CD4-positive, alpha-beta T cell treated with Interleukin-15 for 1 hour (primary cell): ENCODE measurements around the gene RP9.
"Not testable (repeated sequence)": the region's sequence is repeated elsewhere in the genome, so short reads cannot be mapped to it uniquely, and the experiment has no call there.

Experiments
- DNase-seq: peaks from one replicate; pipeline ENCODE4 v3.0.0-alpha.2; 2020

The RP9 gene

DNA sequence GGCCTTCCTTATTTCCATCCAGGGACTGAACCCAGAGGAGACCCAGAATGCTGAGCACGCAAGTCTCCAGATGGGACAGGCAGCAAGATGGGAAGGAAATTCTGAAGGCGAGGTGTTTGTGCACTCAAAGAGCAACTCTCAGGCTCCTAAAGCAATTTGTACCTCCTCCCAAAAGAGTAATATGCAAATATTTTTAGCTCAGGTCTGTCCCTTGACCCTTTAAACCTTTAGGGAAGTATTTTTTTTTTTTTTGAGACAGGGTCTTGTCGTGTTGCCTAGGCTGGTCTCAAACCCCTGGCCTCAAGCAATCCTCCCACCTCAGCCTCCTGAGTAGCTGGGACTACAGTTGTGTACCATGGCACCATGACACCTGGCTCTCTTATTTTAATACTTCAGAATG lies 8.4 kb downstream of the RP9 start:
- no peak for DNase-seq

- DNase-seq = no peak
These were observed 9.9 kb downstream of the RP9 start for GRCh38 chr7:33099154-33099940.

- DNase-seq = not testable (repeated sequence)
These were observed 14.4 kb downstream of the RP9 start for GRCh38 chr7:33094745-33095275.

DNA sequence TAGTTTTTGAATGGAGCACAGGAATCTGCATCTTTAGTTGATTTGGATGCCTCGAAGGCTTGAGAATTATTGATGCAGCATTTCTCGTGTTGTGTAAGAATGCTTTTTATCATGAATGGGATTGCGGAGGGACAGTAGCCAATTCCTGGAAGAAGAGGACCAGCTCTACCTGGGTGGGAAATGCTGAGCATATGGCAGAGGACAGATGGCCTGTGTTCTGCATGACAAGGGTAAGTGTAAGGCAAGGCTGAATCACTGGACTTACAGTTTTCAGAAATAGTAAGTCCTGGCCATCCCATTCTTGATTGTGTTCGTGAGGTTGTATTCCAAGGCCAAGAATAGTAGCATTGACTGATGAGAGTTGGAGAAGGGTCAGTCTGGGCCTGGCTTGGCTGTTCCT lies 15.9 kb downstream of the RP9 start:
- DNase-seq = no peak

- no peak for DNase-seq
These were observed 17.5 kb downstream of the RP9 start for GRCh38 chr7:33091641-33092191.

DNA sequence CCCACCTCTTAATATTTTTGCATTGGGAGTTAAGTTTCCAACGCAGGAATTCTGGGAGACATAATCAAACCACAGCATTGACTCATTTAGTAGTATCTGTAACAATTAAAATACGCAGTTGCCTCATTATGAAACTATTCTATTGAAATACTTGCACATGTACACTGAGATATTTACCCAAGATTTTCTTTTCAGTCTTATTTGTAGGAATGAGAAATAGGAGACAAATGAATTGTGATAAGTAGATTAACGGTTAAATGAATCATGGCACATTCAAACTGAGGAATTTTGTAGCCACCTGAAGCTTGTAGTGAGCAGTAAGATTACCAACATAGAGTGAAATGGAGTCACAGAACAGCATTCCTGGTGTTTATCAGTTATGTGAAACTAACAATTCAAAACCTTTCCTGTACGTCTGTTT lies 18.1 kb downstream of the RP9 start:
- no peak for DNase-seq

DNA sequence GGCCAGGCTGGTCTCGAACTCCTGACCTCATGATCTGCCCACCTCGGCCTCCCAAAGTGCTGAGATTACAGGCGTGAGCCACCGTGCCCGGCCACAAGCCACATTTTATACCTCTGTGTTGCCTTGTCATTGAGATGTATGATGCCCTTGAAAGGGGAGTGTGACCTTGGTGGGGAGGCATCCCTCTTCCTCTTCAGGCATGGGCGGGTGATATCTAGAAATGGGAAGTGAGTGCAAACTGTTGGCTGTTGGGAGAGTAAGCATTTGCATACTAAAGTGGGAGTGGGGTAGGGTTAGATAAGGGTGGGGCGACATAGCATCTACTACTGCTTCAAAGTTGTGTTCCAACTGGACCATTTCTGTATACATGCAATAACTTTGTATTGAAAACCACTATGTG lies 20.1 kb downstream of the RP9 start:
- DNase-seq = no peak

- DNase-seq = no peak
These were observed 21.3 kb downstream of the RP9 start for GRCh38 chr7:33087858-33088257.

DNA sequence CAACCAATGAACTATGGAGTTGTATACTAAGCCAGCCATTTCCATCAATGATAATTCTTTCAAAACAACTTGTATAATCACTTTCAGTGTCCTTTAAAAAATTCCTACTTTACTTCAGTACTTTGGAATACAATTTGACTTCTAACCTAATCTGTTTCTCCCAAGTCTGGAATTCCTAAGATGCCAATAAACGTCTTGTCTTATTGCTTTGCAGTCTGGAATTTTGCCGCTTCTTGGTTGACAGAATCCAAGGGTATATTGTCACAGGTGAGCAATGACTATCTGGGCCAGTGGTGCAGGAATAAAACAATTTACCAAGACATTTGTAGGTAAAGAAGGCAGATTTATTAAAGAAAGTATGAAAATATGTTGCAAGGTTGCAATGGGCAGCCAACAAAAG lies 21.8 kb downstream of the RP9 start:
- DNase-seq = no peak

DNA sequence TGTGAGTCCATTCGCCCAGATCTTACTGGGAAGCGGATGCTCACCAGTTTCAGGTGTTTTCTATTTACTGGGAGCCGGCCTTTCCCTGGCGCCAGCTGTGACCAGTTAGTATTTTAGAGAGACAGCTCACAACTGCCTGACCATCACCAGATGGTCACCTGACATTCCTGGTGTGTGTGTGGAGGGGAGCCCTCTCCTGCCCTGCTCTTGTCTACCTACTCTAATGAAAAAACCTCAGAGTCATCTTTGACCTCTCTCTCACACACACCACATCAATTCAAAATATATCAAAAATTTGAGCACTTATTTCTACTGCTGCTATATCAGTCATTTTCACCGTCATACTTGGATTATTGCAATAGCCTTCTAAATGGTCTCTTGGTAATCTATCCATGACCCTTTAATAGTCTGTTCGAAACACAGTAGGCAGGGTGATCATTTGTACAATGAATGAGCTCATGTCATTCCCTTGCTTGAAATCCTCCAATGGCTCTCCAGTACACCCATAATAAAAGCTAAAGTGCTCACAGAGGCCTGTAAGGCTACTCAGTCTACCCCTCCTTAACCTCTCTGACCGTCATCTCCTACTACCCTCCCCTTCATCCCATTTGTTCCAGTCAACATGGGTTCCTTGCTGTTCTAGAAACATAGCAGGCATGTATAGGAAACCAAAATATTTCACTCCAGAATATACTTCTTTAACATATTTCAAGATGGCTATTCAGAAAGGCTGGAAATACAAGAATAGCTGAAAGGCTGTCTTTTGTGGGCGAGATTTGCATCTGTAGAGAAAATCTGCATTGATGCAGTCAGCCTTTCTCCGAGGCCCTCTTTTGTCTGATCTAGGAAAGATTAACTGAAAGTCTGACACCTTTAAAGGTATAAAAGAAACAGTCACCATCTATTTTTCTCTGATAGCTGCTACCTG lies 29.2 kb downstream of the RP9 start:
- no peak for DNase-seq

- DNase-seq = no peak
These were observed 30.1 kb downstream of the RP9 start for GRCh38 chr7:33079096-33079495.

DNA sequence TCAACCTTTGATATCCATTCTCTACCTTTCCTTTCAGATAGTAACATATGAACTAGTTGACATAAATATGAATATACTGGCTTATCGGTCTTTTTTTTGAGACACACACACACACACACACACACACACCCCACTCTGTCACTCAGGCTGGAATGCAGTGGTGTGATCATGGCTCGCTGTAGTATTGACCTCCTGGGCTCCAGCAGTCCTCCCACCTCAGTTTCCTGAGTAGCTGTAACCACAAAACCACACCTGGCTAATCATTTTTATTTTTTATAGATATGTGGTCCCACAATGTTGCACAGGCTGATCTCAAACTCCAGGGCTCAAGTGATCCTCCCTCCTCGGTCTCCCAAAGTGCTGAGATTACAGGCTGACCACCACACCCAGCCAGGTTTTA lies 32.5 kb downstream of the RP9 start:
- DNase-seq = no peak

DNA sequence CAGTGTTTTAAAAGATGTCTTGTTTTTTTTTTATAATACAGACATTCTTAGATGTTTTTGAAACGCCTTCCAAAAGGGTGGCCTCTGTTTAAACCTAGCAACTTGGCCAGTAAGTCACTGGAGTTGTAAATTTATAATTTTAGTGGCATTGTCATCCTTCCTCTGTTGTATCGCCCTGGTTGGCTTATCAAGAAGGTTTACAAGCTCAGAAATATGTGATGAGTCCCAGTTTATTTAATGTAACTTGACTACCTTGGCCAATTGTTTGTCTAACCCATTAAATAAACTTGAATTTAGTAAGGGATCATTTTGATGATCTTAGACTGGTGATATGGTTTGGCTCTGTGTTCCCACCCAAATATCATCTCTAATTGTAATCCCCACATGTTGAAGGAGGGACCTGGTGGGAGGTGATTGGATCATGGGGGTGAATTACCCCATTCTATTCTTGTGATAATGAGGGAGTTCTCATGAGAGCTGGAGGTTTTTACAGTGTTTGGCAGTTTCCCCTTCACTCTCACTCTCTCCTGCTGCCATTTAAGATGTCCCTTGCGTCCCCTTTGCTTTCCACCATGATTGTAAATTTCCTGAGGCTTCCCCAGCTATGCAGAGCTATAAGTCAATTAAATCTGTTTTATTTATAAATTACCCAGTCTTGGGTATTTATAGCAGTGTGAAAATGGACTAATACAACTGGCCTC lies 33.2 kb downstream of the RP9 start:
- DNase-seq = no peak

DNA sequence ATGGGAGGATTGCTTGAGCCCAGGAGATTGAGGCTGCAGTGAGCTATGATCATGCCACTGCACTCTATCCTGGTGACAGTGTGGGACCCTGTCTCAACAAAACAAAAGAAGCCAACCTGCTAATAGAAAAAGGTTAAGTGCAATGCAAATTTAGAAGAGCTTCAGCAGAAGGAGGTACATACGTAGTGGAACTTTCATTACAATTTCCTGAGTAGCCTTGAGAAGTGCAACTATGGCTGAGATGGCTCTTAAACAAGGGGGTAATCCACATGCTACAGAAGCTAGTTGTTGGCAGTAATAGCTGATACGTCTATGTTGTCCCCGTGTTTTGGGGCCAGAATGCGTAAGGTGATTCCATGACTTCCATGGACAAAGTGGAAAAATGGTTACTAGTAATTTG lies 36.0 kb downstream of the RP9 start:
- no peak for DNase-seq

DNA sequence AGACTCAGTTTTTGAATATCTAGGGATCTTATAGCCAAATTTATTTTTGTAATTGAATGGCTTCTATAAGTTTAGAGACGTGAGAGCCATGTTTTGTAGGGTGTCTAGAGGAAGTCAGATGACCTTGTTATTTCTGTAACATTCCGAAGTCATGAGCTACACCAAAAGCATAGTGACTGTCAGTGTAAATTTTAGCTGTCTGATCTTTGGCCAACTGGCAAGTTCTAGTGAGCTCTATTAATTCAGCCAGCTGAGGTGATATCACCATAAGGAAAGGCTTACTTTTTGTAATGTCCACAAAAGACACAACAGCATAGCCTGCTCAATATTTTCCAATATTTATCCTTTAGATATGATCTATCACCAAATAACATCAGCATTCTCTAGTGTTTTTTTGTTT lies 36.7 kb downstream of the RP9 start:
- no peak for DNase-seq

DNA sequence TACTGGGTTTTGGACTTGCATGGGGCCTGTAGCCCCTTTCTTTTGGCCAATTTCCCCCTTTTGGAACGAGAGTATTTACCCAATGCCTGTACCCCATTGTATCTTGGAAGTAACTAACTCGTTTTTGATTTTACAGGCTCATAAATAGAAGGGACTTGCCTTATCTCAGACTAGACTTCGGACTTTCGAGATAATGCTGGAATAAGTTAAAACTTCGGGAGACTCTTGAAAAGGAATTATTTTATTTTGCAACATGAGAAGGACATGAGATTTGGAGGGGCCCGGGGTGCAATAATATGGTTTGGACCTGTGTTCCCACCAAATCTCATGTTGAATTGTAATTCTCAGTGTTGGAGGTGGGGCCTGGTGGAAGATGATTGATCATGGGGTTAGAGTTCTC lies 38.4 kb downstream of the RP9 start:
- no peak for DNase-seq

DNA sequence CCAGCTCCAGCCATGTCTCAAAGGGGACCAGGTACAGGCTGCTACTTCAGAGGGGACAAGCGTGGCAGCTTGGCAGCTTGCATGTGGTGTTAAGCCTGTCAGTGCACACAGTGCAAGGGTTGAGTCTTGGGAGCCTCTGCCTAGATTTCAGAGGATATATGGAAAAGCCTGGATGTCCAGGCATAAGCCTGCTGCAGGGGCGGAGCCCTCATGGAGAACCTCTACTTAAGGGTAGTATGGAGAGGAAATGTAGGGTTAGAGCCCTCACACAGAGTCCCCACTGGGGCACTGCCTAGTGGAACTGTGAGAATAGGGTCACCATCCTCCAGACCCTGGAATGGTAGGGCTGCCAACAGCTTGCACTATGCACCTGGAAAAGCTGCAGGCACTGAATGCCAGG lies 38.9 kb downstream of the RP9 start:
- no peak for DNase-seq

DNA sequence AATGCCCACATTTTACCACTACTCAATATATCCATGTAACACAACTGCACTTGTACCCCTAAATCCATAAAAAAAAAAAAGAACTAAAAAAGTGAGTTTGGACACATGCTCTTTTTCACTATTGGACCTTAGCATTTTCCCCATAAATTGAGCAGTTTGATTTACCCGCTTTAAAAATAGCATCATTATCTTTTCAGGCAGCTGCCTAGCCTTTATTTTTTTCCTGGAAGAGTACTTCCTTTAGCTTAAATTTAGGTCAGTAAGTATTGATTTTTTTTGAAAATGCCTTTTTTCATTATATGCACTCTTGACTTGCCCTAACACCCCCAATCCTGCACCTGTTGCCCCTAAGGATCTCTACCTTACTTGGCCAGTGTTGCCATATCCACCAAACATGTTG lies 41.3 kb downstream of the RP9 start:
- DNase-seq = no peak

GRCh38 chr7:33066771-33067170 lies 42.4 kb downstream of the RP9 start:
- DNase-seq = no peak

DNA sequence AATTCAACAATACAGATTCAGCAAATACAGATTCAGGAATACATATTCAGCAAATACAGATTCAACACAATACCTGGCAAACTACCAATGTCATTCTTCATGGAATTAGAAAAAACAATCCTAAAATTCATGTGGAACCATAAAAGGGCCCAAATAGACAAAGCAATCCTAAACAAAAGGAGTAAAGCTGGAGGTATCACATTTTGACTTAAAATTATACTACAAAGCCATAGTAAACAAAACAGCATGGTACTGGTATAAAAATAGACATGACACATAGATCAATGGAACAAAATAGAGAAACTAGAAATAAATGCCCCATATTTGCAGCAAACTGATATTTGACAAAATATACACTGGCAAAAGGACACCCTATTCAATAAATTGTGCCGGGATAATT lies 43.2 kb downstream of the RP9 start:
- no peak for DNase-seq

DNA sequence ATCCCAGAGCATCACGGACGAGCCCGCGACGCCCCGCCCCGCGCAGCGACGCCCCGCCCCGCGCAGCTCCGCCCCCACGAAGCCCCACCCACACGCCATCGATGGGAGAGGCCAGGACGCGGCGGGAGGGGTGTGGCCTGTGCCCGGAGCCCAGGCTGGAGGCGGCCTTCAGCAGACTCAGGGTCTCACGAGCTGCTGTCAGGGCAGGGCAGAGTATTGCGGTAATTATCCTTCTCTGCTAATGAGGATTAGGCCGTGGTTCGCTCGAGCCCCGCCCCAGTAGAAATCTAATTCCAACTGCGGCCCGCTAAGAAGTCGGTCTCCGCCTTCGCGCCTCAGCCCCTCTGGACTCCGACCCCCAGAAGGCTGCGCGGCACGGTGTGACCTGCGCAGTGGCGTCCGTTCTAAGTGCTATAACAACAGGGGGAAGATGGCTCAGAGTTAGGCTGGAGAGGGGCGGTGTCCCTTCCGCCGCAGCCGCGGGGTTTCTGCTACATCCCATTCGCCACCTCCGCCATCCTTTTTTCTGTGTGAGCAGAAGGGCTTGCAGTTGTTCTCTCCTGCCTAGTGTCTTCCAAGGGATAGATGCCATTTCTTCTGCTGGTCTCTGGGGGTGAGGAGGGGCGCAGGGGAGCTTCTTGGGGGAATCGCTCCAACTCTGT lies 46.3 kb downstream of the RP9 start:
- DNase-seq = peak; percentile 93

DNA sequence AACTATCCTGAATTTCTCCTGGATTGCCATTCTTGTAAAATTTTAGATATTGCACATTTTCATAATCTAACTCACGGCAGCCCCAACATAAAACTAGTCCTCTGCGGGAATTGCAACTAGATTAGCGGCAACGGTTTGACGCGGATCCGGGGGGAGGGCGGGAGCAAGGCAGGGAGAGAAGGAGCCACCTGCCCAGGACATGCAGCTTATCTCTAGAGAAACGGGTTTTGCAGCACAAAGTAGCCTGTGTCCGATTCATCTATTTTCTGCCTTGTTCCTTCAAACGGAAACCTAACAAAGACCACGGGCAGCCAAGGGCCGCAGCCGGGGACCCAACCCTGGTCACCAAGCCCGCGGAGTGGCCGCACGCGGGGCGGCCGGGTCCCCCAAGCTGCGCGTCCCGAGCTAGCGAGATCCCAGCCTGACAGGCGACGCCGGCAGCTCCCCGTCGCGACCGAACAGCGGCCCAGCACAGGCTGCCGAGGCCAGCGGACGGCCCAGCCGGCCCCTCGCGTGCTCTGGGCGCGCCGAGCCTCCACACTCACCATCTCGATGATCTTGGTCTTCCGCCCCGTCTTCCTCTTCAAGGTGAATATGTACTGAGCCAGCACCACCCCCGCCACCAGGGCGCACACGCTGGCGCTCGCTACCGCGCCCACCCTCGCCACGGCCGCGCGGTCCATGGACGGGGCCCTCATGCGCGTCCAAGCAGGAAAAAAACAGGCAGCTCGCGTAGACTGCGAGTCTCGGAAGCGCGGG lies 47.0 kb downstream of the RP9 start, which contains the start of gene NT5C3A:
Gene NT5C3A, minus strand, starts transcription at position 754 of the 759 bp plus-strand sequence. Its CDS starts 71 bp downstream, at position 683.
- DNase-seq = no peak
